ENCODE measurements around the gene OR8B12.

The OR8B12 gene, protein sequence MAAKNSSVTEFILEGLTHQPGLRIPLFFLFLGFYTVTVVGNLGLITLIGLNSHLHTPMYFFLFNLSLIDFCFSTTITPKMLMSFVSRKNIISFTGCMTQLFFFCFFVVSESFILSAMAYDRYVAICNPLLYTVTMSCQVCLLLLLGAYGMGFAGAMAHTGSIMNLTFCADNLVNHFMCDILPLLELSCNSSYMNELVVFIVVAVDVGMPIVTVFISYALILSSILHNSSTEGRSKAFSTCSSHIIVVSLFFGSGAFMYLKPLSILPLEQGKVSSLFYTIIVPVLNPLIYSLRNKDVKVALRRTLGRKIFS
- total RNA-seq, result 0 to 0.05 reads per million in 2 donors

DNA sequence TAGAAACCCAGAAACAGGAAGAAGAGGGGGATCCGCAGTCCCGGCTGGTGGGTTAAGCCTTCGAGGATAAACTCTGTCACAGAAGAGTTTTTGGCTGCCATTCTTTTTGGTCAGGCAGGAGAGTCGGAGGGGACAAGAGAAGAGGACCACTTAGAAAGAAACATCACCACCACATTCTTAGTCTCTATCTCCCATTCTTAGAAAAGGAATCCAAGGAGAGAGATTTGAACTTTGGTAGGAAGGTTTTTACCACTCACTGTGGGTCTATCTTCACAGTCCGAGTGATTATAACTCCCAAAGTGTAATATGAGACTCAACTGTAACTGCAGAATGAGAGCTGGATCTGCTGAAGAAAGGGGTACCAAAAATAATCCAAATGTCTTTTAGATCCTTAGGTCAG is at the start of gene OR8B12:
Gene OR8B12 (minus strand): TSS at position 101 of the 400 bp plus-strand sequence. CDS start 0 bp downstream, at position 101.
- no peak for DNase-seq

DNA sequence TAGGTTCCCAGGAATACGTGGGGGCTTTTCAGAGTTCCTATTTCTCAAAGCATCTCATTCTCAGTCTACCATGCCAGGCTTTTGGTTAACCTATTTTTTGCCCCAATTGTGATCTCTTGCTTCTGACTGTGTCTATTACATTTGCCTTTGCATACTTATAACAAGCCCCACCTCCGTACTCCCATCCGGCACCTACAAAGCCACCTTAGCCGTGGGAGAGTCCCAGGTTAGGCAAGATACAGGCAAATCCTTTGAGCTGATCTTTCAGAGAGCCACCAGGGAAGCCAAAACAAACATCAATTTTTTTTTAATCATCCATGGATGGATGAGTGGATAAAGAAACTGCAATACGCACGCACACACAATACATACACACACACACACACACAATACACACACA is 49.2 kb upstream of the OR8B12 start:
- DNase-seq, result no peak

- no peak for DNase-seq
Observed at GRCh38 chr11:124591430-124591829, 48.0 kb upstream of the OR8B12 start.

GRCh38 chr11:124586238-124586860 is 42.9 kb upstream of the OR8B12 start:
- DNase-seq, result no peak

DNA sequence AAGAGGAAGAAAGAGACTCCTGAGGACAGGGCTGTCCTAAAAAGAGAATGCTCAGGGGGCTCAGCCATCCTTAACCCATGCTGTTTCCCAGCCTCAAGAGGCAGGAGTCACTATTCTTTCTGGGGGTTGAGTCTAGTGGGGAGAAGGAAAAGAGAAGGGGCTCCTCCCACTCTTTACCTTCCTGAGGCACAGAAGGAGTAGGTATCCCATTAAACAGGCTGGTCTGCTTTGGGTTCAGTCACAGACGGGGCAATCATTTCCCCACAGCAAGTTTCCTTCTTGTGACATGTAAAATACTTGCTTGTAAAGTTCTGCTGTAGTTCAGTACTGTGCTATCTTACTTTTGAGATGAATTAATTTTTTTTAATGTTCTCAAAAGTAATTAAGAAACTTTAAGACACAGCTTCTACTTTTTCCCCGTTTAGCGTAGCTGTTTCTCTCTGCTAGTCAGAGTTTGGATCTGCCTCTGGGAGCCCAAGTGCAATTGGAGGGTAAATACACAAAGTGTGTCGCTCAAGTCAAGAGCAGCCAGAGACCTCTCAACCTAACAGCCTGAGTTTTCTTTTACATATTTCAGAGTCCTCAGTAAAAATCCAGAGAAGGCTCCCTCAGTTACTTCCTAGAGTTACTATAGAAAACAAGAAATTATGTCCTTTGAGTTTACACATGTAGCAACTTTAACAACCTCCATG is 41.4 kb upstream of the OR8B12 start:
- no peak for DNase-seq

- DNase-seq, result no peak
Observed at GRCh38 chr11:124583781-124584180, 40.3 kb upstream of the OR8B12 start.

- DNase-seq, result no peak
Observed at GRCh38 chr11:124582565-124582964, 39.1 kb upstream of the OR8B12 start.

GRCh38 chr11:124581817-124582216 is 38.4 kb upstream of the OR8B12 start:
- no peak for DNase-seq

DNA sequence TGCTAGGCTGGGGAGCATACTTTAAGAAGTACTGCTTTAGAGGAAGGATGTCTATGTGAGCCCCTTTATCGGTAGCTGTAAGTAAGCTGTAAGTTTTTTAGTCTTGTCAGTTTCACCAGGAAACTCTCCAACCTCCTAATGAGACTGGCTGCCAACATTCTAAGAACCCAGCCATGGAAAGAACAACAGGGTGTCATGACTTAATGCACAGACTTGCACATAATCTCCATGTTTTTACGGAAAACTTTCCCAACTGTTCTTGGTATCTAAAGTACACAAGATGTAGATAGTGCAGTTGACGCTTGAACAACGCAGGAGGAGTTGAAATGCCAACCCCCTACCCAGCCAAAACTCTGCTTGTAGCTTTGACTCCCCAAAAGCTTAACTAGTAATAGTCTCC is 35.3 kb upstream of the OR8B12 start:
- no peak for DNase-seq

DNA sequence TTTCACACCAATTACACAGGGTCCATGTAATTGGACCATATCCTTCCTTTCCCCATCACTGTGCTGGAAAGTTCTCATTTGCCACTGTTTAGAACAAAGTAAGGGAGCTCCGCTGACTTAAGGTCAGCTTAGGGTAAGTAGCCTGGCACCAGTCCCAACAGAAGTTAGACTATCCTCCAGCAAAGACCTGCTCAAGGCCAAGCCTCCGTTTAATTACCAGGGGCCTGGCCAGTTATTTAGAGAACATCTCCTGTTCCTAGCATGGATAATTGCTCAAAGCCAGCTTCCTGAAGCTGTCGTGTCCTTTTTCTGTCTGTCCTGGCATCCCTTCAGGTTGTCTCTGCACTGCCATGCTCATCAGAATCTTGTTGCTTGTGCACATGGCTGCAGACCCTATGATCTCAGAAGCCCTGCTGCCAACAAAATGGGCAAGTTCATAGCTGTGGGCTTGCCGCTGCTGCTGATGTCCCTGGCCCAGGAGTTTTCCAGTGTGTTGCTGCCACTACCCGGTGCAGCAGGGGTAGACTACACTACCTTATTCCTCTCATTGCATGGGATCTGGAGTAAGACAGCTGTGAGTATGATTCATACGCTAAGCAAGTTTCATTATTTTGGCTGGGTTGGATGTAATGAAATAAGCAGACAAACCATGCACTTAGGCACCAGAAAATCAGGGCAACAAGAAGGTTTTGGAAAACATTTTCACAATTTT is 34.4 kb upstream of the OR8B12 start:
- no peak for DNase-seq

- no peak for DNase-seq
Observed at GRCh38 chr11:124570160-124570559, 26.7 kb upstream of the OR8B12 start.

GRCh38 chr11:124569697-124570096 is 26.2 kb upstream of the OR8B12 start, which contains the start of gene OR8A1:
TSS of gene OR8A1 (plus strand) at chr11:124569997. CDS start at chr11:124570120, 123 bp downstream.
- DNase-seq, result no peak

- no peak for DNase-seq
Observed at GRCh38 chr11:124556828-124557227, 13.4 kb upstream of the OR8B12 start.

DNA sequence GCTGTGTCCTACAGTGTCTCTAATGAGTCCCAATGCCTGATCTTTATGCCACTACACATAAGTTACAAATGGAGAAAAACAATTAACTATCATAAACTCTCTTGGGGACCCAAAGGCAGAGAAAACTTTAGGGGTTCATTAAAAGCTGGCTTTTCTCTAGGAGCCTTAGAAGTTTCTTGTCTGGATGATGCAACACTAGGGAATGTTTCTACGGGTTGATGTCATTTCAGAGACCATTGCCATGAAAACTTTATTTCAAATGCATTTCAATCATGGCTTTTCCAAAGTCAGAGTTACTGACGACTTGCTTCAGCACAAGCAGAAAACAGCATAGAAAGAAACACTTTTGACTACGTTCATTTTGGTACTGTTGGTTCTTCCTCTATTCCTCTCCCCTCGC is 8.5 kb upstream of the OR8B12 start:
- DNase-seq, result no peak

GRCh38 chr11:124551189-124551588 is 7.7 kb upstream of the OR8B12 start:
- no peak for DNase-seq

DNA sequence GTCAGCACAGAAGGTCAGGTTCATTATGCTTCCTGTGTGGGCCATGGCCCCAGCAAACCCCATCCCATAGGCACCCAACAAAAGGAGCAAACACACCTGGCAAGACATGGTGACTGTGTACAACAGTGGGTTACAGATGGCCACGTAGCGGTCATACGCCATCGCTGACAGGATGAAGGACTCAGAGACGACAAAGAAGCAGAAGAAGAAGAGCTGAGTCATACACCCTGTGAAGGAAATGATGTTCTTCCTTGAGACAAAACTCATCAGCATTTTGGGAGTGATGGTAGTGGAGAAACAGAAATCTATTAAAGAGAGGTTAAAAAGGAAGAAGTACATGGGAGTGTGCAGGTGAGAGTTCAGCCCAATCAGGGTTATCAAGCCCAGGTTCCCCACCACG is 309 bp downstream of the OR8B12 start:
- DNase-seq, result no peak

GRCh38 chr11:124541204-124541603 is 2.2 kb downstream of the OR8B12 start:
- DNase-seq, result no peak

- no peak for DNase-seq
Observed at GRCh38 chr11:124538019-124538418, 5.4 kb downstream of the OR8B12 start.

DNA sequence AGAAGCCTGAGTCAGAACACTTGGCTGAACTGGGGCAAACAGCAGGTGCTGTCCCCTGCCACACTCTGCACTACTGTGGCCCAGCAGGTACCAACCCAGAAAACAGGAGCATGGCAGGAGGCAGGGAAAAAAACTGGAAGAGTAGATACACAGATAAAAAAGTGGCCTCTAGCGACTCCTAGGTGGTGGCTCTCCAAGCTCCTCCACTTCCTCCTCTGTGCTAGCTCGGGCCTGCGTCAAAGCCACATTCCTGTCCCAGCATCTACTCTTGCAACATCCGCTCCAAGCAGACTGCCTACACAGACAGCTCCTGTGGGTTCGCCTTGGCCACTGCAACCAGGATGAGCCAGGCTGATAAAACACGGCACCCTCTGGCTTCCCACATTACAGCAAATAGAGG is 6.9 kb downstream of the OR8B12 start:
- DNase-seq, result no peak

GRCh38 chr11:124535552-124536232 is 7.8 kb downstream of the OR8B12 start:
- DNase-seq, result no peak

DNA sequence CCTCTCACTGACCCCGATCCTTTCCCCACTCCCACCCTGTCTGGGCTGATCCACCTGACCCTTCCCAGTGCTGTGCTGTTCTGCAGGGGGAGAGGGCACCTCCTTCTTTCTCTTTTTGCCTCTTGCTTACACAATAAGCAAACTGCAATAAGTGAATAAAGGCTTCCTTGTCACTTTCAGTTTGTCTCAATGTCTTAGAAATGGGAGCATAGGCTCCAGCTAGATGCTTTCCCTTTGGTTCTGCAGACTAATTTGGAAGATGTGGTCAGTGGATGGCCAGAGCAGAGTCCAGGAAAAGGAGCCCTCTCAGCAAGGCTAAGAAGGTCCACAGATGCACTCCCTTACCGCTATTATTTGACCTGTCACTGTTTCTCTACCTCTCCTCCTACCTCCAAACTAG is 9.4 kb downstream of the OR8B12 start:
- DNase-seq, result no peak

DNA sequence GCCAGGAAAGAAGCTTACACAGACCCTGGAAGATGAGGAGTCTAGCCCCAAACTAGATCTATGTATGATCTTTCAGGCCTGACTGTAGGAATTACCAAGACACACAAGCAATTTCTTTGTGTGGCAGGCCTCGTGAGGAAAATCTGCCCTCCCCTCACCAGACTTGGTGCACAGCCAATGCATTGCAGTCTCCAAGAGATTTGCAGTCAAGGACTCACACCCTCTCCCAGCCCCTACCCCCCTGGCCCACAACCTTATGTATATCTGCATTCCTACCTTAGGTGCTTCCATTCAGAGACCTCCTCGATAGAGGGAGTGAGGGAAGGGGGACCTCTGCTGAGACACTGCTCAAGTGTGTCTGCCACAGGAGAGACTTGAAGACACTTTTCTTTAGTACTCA is 9.8 kb downstream of the OR8B12 start:
- no peak for DNase-seq

GRCh38 chr11:124520550-124520854 is 23.0 kb downstream of the OR8B12 start:
- no peak for DNase-seq
